Calu3 (cell line): ENCODE data around the gene PON1. TPM values are rescaled to one million over a fixed set of nuclear protein-coding genes. Genes with fewer than 3 reads are reported as not detected.

Source experiments
- BruUV-seq: library from RNA; stranded (reverse); fragments of 400-500 nt; replicated peaks from 2 replicates; lab custom pipeline; 2021; lab: Mats Ljungman, UMichigan
- CTCF ChIA-PET: fragments of 300-600 bp; sonication (Branson Sonifier 250); formaldehyde crosslinking; loops from one replicate; lab custom pipeline; 2022; ENCODE audit warnings: antibody characterized with exemption; lab: Charles Lee
- DNase-seq: peaks from one replicate; pipeline ENCODE4 v3.0.0; 2022
- H3K27ac Mint-ChIP-seq: one replicate; pipeline ENCODE4 v1.8.0; 2022; ENCODE audit warnings: mixed read lengths; ENCODE audit not compliant: unreplicated experiment
- H3K27me3 Mint-ChIP-seq: one replicate; pipeline ENCODE4 v1.8.0; 2022; ENCODE audit warnings: mixed read lengths; ENCODE audit not compliant: unreplicated experiment
- H3K36me3 Mint-ChIP-seq: one replicate; pipeline ENCODE4 v1.8.0; 2022; ENCODE audit warnings: mild to moderate bottlenecking, moderate library complexity, mixed read lengths; ENCODE audit not compliant: insufficient read depth, unreplicated experiment
- H3K4me1 Mint-ChIP-seq: one replicate; pipeline ENCODE4 v1.8.0; 2022; ENCODE audit warnings: mild to moderate bottlenecking, low read depth, mixed read lengths; ENCODE audit not compliant: unreplicated experiment
- H3K4me3 Mint-ChIP-seq: one replicate; pipeline ENCODE4 v1.8.0; 2022; ENCODE audit warnings: mild to moderate bottlenecking, low read depth, moderate library complexity, mixed read lengths; ENCODE audit not compliant: unreplicated experiment
- H3K9me3 Mint-ChIP-seq: one replicate; pipeline ENCODE4 v1.8.0; 2022; ENCODE audit warnings: low read depth, mixed read lengths; ENCODE audit not compliant: unreplicated experiment
- intact Hi-C: fragments of 100-400 bp; cut with micrococcal nuclease; formaldehyde crosslinking; loops from one replicate; pipeline ENCODE4 v1.10.0; 2022; ENCODE audit not compliant: unreplicated experiment
- total RNA-seq: library from RNA; stranded (reverse); gene quantifications from 2 replicates; pipeline ENCODE4 v1.2.3, GENCODE V29; 2022
- TF ChIP-seq, protein P1 (sequence below): fragments of 200-600 bp; IDR thresholded peaks from one replicate; pipeline ENCODE4 v1.8.0; 2022; ENCODE audit warnings: antibody characterized with exemption; ENCODE audit not compliant: unreplicated experiment

Gene PON1
- total RNA-seq, 1 experiment from 2014 or later = not detected

DNA sequence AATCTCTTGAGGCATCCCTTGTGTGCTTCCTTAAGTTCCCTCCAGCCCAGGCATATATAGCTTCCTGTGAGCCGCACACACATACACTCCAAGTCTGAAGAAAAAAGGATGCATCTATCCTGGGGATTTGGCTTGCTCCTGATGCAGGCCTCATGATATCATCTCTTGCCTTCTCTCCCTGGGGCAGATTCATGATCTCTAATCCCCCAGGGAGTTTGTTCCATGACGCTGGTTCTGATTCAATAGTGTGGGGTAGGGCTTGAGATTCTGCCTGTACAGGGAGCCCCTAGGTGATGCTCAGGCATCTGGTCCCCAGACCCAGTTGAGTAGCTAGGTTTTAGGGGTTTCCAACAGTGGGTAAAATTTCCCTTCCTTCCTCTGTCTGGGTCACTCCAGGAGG lies 1.5 kb downstream of the PON1 start:
- Mint-ChIP-seq H3K4me1 (no peaks in the 10 kb centered on the region), H3K27me3 (peaks cover 17% of the 10 kb centered on the region), H3K27ac (no peak overlapping the region), H3K9me3 (no peaks in the 10 kb centered on the region), H3K36me3 (no peaks in the 10 kb centered on the region), H3K4me3 (no peak overlapping the region)
- no TSS peak for BruUV-seq
- TF ChIP-seq, protein P1, sequence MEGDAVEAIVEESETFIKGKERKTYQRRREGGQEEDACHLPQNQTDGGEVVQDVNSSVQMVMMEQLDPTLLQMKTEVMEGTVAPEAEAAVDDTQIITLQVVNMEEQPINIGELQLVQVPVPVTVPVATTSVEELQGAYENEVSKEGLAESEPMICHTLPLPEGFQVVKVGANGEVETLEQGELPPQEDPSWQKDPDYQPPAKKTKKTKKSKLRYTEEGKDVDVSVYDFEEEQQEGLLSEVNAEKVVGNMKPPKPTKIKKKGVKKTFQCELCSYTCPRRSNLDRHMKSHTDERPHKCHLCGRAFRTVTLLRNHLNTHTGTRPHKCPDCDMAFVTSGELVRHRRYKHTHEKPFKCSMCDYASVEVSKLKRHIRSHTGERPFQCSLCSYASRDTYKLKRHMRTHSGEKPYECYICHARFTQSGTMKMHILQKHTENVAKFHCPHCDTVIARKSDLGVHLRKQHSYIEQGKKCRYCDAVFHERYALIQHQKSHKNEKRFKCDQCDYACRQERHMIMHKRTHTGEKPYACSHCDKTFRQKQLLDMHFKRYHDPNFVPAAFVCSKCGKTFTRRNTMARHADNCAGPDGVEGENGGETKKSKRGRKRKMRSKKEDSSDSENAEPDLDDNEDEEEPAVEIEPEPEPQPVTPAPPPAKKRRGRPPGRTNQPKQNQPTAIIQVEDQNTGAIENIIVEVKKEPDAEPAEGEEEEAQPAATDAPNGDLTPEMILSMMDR = no peak
- CTCF ChIA-PET = no interaction called here
- no peak for DNase-seq
- intact Hi-C loops = no loop called here

DNA sequence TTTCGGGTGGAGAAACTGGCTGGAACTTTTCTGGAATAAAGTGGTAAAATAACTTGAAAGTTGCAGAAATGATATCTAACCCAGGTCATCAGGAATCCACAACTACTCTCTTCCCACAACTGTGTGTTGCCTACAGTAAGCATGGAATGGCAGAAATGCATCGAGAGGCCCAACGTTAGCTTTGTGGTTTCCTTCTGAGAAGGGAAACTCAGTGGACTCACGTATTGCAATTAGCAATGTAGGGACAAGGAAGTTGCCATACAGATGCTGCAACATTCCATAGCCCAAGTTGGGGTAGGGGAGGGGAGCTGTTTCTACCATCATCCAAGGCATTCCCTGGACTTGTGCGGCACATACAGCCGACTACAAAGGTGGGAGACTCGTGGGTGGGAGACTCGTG lies 1.9 kb downstream of the PON1 start:
- no peaks in the 10 kb centered on the region for H3K4me1 Mint-ChIP-seq
- DNase-seq = no peak
- no peak overlapping the region for H3K4me3 Mint-ChIP-seq
- no peaks in the 10 kb centered on the region for H3K36me3 Mint-ChIP-seq
- peaks cover 17% of the 10 kb centered on the region for H3K27me3 Mint-ChIP-seq
- no peak overlapping the region for H3K27ac Mint-ChIP-seq
- TF ChIP-seq, protein P1 = no peak
- no peaks in the 10 kb centered on the region for H3K9me3 Mint-ChIP-seq
- no TSS peak for BruUV-seq
- CTCF ChIA-PET = no interaction called here
- intact Hi-C loops = no loop called here

DNA sequence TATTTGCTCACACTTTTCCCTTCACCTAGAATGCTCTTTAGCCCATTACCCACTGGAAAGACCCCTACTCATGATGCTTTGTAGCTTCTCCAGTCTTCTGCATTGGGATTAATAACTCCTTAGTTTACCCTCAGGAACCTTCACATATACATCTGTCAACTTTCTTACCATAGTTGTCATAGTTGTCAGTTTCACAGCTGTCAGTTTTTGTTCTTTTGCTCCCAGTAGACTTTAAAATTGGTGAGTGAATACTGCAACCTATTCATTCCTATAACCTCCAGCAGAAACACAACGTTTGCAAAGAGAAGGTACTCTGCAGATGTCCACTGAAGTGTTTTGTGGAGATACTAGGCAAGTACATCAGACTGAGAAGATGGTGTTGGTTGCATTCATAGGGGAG lies 2.6 kb downstream of the PON1 start:
- CTCF ChIA-PET = no interaction called here
- no peak overlapping the region for H3K4me3 Mint-ChIP-seq
- peaks cover 17% of the 10 kb centered on the region for H3K27me3 Mint-ChIP-seq
- TF ChIP-seq, protein P1 = no peak
- DNase-seq = no peak
- intact Hi-C loops = no loop called here
- no TSS peak for BruUV-seq
- no peaks in the 10 kb centered on the region for H3K4me1 Mint-ChIP-seq
- H3K9me3 Mint-ChIP-seq = no peaks in the 10 kb centered on the region
- no peak overlapping the region for H3K27ac Mint-ChIP-seq
- H3K36me3 Mint-ChIP-seq = no peaks in the 10 kb centered on the region

DNA sequence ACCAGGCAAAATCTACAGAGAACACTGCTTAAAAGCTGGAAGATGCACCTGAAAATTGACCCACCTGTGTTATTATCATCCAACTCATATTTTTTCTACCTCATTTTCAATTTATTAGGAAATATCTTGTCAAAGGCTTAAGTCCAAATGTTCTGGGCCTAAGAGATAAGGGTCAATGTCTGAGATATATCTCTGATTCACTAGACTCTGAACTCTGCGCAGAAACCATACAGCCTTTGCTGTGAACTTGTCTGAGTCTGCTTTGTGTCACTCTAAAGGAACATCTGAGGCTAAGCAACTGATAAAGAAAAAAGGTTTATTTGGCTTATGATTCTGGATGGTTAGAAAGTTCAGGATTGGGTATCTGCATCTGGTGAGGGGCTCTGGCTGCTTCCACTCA lies 3.7 kb downstream of the PON1 start:
- TF ChIP-seq, protein P1 = no peak
- Mint-ChIP-seq H3K27me3 (peaks cover 10% of the 10 kb centered on the region), H3K36me3 (no peaks in the 10 kb centered on the region), H3K9me3 (no peaks in the 10 kb centered on the region), H3K4me3 (no peak overlapping the region), H3K27ac (no peak overlapping the region), H3K4me1 (no peaks in the 10 kb centered on the region)
- DNase-seq = no peak
- intact Hi-C loops = no loop called here
- CTCF ChIA-PET = no interaction called here
- BruUV-seq = no TSS peak

DNA sequence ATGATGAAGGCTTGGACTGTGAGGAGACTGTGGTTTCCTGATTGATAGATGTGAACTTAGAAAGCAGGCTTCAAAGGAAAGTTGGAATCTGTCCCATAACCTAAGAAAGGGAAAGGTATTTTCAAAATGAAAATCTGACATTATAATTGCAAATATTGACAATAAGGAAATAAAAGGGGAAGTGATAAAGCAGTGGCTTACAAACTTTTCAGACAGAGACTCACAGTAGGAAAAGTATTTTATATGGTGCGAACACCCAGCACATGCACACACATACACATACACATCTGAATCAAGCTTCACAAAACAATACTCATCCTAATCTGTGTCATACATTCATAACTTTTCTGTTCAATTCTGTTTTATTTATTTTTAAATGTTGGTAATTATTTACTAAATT lies 4.8 kb downstream of the PON1 start:
- intact Hi-C loops = no loop called here

More for the DNA sequence above, 4.8 kb downstream of the PON1 start:
- Mint-ChIP-seq H3K36me3 (no peaks in the 10 kb centered on the region), H3K4me1 (no peaks in the 10 kb centered on the region), H3K27ac (no peak overlapping the region), H3K27me3 (no peaks in the 10 kb centered on the region), H3K9me3 (no peaks in the 10 kb centered on the region), H3K4me3 (no peak overlapping the region)
- CTCF ChIA-PET = no interaction called here
- TF ChIP-seq, protein P1 = no peak
- BruUV-seq = no TSS peak
- DNase-seq = no peak
